GM12872 (cell line): ENCODE results near the gene CYP4V2.

Experiments
- CTCF ChIP-seq: IDR thresholded peaks from 3 replicates; pipeline ENCODE4 v1.5.1; 2011; ENCODE audit warnings: low read depth, mild to moderate bottlenecking, low read length, moderate library complexity; ENCODE audit not compliant: insufficient read depth

Gene CYP4V2

GRCh38 chr4:186191200-186192065, at the start of gene CYP4V2:
CYP4V2 (plus strand) TSS chr4:186191567; CDS start chr4:186191824, 257 bp downstream.
- peak; percentile 52; the same call in 2 of the 3 replicates for TF ChIP-seq CTCF

- peak; percentile 43; the same call in 2 of the 3 replicates for TF ChIP-seq CTCF
Measured at GRCh38 chr4:186144198-186144945, 47.0 kb upstream of the CYP4V2 start.

- no peak for TF ChIP-seq CTCF
Measured at GRCh38 chr4:186144946-186145569, 46.3 kb upstream of the CYP4V2 start.

DNA sequence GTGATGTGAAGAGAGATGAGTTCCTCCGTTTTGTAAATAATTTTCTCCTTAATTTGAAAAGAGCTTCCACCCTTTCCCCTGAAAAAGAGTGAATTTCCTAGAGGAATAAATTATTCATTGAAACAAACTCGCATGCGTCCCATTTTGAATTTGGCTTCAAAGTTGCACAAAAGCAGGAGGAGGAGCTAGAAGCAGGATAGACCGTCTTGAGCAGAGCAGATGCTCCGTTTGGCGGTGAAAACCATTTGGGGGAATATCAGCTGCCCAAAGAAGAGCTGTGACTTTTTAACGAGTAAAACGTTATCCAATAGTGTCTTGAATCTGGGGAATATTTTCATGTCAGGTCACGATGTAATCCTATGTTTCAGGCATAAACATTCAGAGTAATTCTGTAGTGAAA, 44.9 kb upstream of the CYP4V2 start:
- no peak for TF ChIP-seq CTCF

GRCh38 chr4:186148336-186148975, 42.9 kb upstream of the CYP4V2 start:
- no peak for TF ChIP-seq CTCF

GRCh38 chr4:186149872-186150271, 41.5 kb upstream of the CYP4V2 start:
- TF ChIP-seq CTCF, result peak; percentile 94

GRCh38 chr4:186150926-186151325, 40.4 kb upstream of the CYP4V2 start:
- no peak for TF ChIP-seq CTCF
